ENCODE data around the gene DLG1. TPM values are rescaled to one million over a fixed set of nuclear protein-coding genes. Genes with fewer than 3 reads are reported as not detected.

The DLG1 gene
- total RNA-seq, 1 experiment from 2014 or later: 89.8 TPM

DNA sequence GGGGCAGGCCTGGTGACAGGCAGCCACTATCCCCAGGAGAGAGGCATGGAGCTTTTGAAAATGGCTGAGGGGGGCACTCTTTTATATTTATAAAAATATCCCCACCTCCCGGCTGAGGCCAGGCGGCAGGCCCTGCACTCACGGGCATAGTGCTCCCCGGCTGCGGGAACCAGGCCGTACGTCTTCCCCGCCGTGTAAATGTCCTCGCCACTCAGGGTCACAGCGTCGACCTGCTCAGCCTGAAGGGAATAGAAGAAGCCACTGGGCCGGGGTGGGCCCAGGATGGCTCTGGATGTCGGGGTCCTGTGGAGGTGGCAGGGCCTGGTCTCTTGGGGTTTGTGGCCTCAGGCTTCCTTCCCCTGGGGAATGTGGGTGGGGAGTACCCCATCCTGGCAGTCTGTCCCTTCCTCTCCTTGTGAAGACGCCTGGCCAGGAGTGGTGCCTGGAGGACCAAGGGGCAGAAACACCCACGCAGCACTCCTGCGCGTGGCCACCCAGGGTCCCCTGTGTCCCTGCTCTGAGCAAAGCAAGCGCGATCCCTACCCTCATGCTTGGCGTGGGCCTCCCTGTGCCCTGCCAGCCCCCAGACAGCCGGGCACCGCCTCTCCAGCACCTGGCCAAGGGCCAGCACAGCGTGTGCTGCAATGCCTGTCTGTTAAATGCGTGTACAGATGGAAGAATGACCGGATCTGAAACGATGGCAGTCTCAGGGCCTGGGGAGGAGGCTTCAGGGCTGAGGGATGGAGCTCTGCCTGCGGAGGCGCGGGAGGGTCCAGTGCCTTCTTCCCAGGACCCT lies 287.7 kb downstream of the DLG1 start:
- ATAC-seq (no peak), DNase-seq (ENCODE audit: low read depth, low spot score) (no peak)
- H3K27me3 ChIP-seq (ENCODE audit: insufficient read depth, low read length): no peaks in the 10 kb centered on the region
- H2AFZ ChIP-seq (ENCODE audit: low read depth, low read length, poor library complexity, severe bottlenecking): no peak overlapping the region
- no peaks in the 10 kb centered on the region for H3K9me2 ChIP-seq (ENCODE audit: insufficient read depth)
- ChIA-PET POLR2A (no interaction called here), RAD21 (ENCODE audit: low non-redundant PET in 1 of 2, low total read pairs in 2 of 2, uncharacterized antibody in 2 of 2, unreplicated experiment in 2 of 2) (no interaction called here), CTCF (interaction anchor here (1.2 kb wide), 1 partner anchor 19 kb away, joined by 4 read pairs; the partner anchor contains the start of gene MELTF)
- H3K9ac ChIP-seq (ENCODE audit: low read length): no peak overlapping the region
- H3K27ac ChIP-seq (ENCODE audit: low read depth, low read length): no peak overlapping the region
- H3K36me3 ChIP-seq (ENCODE audit: control insufficient read depth in 1 of 2, insufficient read depth in 2 of 2, low read length in 2 of 2): no peaks in the 10 kb centered on the region
- H4K20me1 ChIP-seq (ENCODE audit: insufficient read depth): no peaks in the 10 kb centered on the region
- no peak for TF ChIP-seq CEBPB (IDR thresholded peaks at IDR 0.05; ENCODE audit: low read depth)
- no peak for TF ChIP-seq CTCF (IDR thresholded peaks at IDR 0.05 in 2 of 3, conservative IDR thresholded peaks at IDR 0.05 in 1 of 3; ENCODE audit: borderline replicate concordance in 1 of 3, insufficient read depth in 1 of 3, low read depth in 2 of 3, low read length in 2 of 3)
- no peak for TF ChIP-seq ZNF274 (IDR thresholded peaks at IDR 0.05; ENCODE audit: low read depth, low read length)
- BruUV-seq (replicated peaks): no TSS peak
- no peaks in the 10 kb centered on the region for H3K9me3 ChIP-seq (ENCODE audit: control insufficient read depth in 1 of 2, insufficient read depth in 1 of 2, low read depth in 1 of 2, low read length in 2 of 2)
- H3K4me2 ChIP-seq (ENCODE audit: low read length): no peak overlapping the region
- no peaks in the 10 kb centered on the region for H3K79me2 ChIP-seq (ENCODE audit: insufficient read depth, low read length)
- H3K4me3 ChIP-seq (replicated peaks in 1 of 2; ENCODE audit: low read depth in 1 of 2, low read length in 2 of 2): no peak overlapping the region
- intact Hi-C loops (cut with micrococcal nuclease): no loop called here
- H3K4me1 ChIP-seq (ENCODE audit: control insufficient read depth in 1 of 2, insufficient read depth in 2 of 2, low read length in 2 of 2): peaks cover 5 to 17% of the 10 kb centered on the region in 2 experiments; a peak in 3 of 4 replicates

DNA sequence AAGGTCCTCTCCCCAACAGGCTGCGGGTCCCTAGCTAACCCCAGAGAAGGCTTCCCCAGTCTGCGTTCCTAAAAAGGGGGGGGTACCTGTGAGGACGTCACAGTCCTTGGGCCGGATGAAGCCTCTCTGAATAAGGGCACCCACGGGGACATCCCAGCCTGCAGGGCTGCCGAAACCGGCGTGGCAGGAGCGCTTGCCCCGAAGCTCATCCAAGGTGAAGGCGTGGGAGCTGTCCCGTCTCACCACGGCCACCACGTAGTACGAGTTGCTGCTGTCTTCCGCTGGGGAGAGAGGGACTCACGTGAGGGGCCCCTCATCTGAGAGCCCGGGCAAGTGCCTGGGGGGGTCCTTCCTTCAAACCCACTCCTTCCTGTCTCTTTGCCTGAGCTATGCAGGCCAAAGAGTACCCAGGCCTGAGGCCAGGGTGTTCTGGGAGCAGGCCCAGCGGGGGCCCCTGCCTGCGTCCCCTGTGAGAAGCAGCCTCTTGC lies 288.8 kb downstream of the DLG1 start:
- no peak for TF ChIP-seq JUND (IDR thresholded peaks at IDR 0.05)
- TF ChIP-seq EZH2phosphoT487 (IDR thresholded peaks at IDR 0.05; ENCODE audit: borderline replicate concordance): no peak
- no peak for TF ChIP-seq POLR2AphosphoS5 (IDR thresholded peaks at IDR 0.05; ENCODE audit: low read depth, low read length)
- no peak for TF ChIP-seq ELF1 (IDR thresholded peaks at IDR 0.05; ENCODE audit: borderline replicate concordance, low read depth)
- no peak for TF ChIP-seq POLR2A (IDR thresholded peaks at IDR 0.05; ENCODE audit: borderline replicate concordance, extremely low read depth, insufficient read depth, insufficient read length)
- no peak for TF ChIP-seq EGR1 (IDR thresholded peaks at IDR 0.05; ENCODE audit: low read depth)
- TF ChIP-seq SIN3A (IDR thresholded peaks at IDR 0.05; ENCODE audit: low read depth): no peak
- TF ChIP-seq CBX3 (IDR thresholded peaks at IDR 0.05; ENCODE audit: low read depth): no peak
- TF ChIP-seq RAD21 (IDR thresholded peaks at IDR 0.05; ENCODE audit: low read depth): no peak
- Histone ChIP-seq H3K79me2 (ENCODE audit: insufficient read depth, low read length) (no peaks in the 10 kb centered on the region), H3K4me2 (ENCODE audit: low read length) (no peak overlapping the region), H3K27me3 (ENCODE audit: insufficient read depth, low read length) (no peaks in the 10 kb centered on the region), H3K4me3 (replicated peaks in 1 of 2; ENCODE audit: low read depth in 1 of 2, low read length in 2 of 2) (no peak overlapping the region), H2AFZ (ENCODE audit: low read depth, low read length, poor library complexity, severe bottlenecking) (no peak overlapping the region), H3K36me3 (ENCODE audit: control insufficient read depth in 1 of 2, insufficient read depth in 2 of 2, low read length in 2 of 2) (no peaks in the 10 kb centered on the region), H3K9me2 (ENCODE audit: insufficient read depth) (no peaks in the 10 kb centered on the region), H3K4me1 (ENCODE audit: control insufficient read depth in 1 of 2, insufficient read depth in 2 of 2, low read length in 2 of 2) (peaks cover 5 to 20% of the 10 kb centered on the region in 2 experiments; a peak in 3 of 4 replicates), H4K20me1 (ENCODE audit: insufficient read depth) (no peaks in the 10 kb centered on the region), H3K27ac (ENCODE audit: low read depth, low read length) (no peak overlapping the region), H3K9ac (ENCODE audit: low read length) (no peak overlapping the region), H3K9me3 (ENCODE audit: control insufficient read depth in 1 of 2, insufficient read depth in 1 of 2, low read depth in 1 of 2, low read length in 2 of 2) (no peaks in the 10 kb centered on the region)
- BruUV-seq (replicated peaks): no TSS peak
- no peak for ATAC-seq
- DNase-seq (ENCODE audit: low read depth, low spot score): no peak
- intact Hi-C loops (cut with micrococcal nuclease): no loop called here
- CTCF ChIA-PET: interaction anchor here (1.2 kb wide), 1 partner anchor 20 kb away, joined by 4 read pairs; the partner anchor contains the start of gene MELTF
- RAD21 ChIA-PET (ENCODE audit: low non-redundant PET in 1 of 2, low total read pairs in 2 of 2, uncharacterized antibody in 2 of 2, unreplicated experiment in 2 of 2): no interaction called here
- POLR2A ChIA-PET: no interaction called here

Data from HCT116 (cell line).